Effector memory CD4-positive, alpha-beta T cell (primary cell): ENCODE results near the gene BUD31.
"Not testable (repeated sequence)": the region's sequence is repeated elsewhere in the genome, so short reads cannot be mapped to it uniquely, and the experiment has no call there.

ENCODE experiments used
- DNase-seq, 3 donors: peaks; one replicate each; pipeline ENCODE4 v3.0.0-alpha.2; 2020
- H3K27ac ChIP-seq: 2 replicates; pipeline ENCODE4 v1.7.0; 2013; ENCODE audit warnings: mild to moderate bottlenecking, low read length, moderate library complexity; ENCODE audit not compliant: insufficient read depth, poor library complexity, severe bottlenecking
- H3K27me3 ChIP-seq: replicated peaks from 2 replicates; pipeline ENCODE4 v1.7.0; 2013; ENCODE audit warnings: mild to moderate bottlenecking, low read length; ENCODE audit not compliant: insufficient read depth, control insufficient read depth, poor library complexity, severe bottlenecking
- H3K36me3 ChIP-seq: 2 replicates; pipeline ENCODE4 v1.7.0; 2013; ENCODE audit warnings: mild to moderate bottlenecking, low read length, moderate library complexity; ENCODE audit not compliant: control insufficient read depth, insufficient read depth
- H3K4me1 ChIP-seq: 2 replicates; pipeline ENCODE4 v1.7.0; 2013; ENCODE audit warnings: low read length, mild to moderate bottlenecking; ENCODE audit not compliant: control insufficient read depth, insufficient read depth, poor library complexity, severe bottlenecking
- H3K4me3 ChIP-seq: 2 replicates; pipeline ENCODE4 v1.7.0; 2013; ENCODE audit warnings: low read length, low read depth, mild to moderate bottlenecking; ENCODE audit not compliant: insufficient read depth, poor library complexity, severe bottlenecking
- H3K9me3 ChIP-seq: 2 replicates; pipeline ENCODE4 v1.7.0; 2013; ENCODE audit warnings: mild to moderate bottlenecking, low read length, moderate library complexity; ENCODE audit not compliant: control insufficient read depth

Gene BUD31

GRCh38 chr7:99431756-99432540 is 23.2 kb downstream of the BUD31 start:
- H3K4me3 ChIP-seq, H3K27ac ChIP-seq, H3K4me1 ChIP-seq, H3K9me3 ChIP-seq, H3K27me3 ChIP-seq, DNase-seq: not testable (repeated sequence)
- H3K36me3 ChIP-seq: peaks cover 40% of the 10 kb centered on the region

- no peak for DNase-seq
- no peaks in the 10 kb centered on the region for H3K9me3 ChIP-seq
- H3K4me1 ChIP-seq: no peaks in the 10 kb centered on the region
- no peak overlapping the region for H3K27ac ChIP-seq
- no peak overlapping the region for H3K4me3 ChIP-seq
- no peaks in the 10 kb centered on the region for H3K27me3 ChIP-seq
- H3K36me3 ChIP-seq: peaks cover 40% of the 10 kb centered on the region
Observed at GRCh38 chr7:99433158-99433557, 24.4 kb downstream of the BUD31 start.

GRCh38 chr7:99437946-99438572 is 29.3 kb downstream of the BUD31 start:
- no peaks in the 10 kb centered on the region for H3K9me3 ChIP-seq
- peaks cover 16% of the 10 kb centered on the region for H3K36me3 ChIP-seq
- H3K27me3 ChIP-seq: no peaks in the 10 kb centered on the region
- H3K27ac ChIP-seq: peak overlapping the region; percentile 65
- peaks cover 9% of the 10 kb centered on the region for H3K4me1 ChIP-seq
- peak overlapping the region; percentile 81 for H3K4me3 ChIP-seq
- DNase-seq: no peak

GRCh38 chr7:99438573-99439480 is 30.1 kb downstream of the BUD31 start, which contains the start of the genes CPSF4 and PTCD1:
Gene CPSF4 (plus strand): TSS chr7:99438943. CDS start chr7:99439083, 140 bp downstream.
Gene PTCD1 (minus strand): TSS chr7:99438798. CDS start chr7:99435242, 3,556 bp downstream.
- Histone ChIP-seq H3K9me3 (no peaks in the 10 kb centered on the region), H3K27me3 (no peaks in the 10 kb centered on the region), H3K4me1 (peaks cover 9% of the 10 kb centered on the region), H3K4me3 (peak within 1 kb of the TSS; percentile 81), H3K36me3 (peaks cover 10% of the 10 kb centered on the region), H3K27ac (peak within 1 kb of the TSS; percentile 65)
- DNase-seq: peak; percentile 73 to 76 (median 74)

- Histone ChIP-seq H3K9me3 (no peaks in the 10 kb centered on the region), H3K27me3 (no peaks in the 10 kb centered on the region), H3K27ac (peak overlapping the region; percentile 15), H3K36me3 (peaks cover 7% of the 10 kb centered on the region), H3K4me1 (peaks cover 9% of the 10 kb centered on the region), H3K4me3 (peak overlapping the region; percentile 81)
- DNase-seq: no peak
Observed at GRCh38 chr7:99440195-99440594, 31.4 kb downstream of the BUD31 start.

GRCh38 chr7:99446096-99446495 is 37.3 kb downstream of the BUD31 start:
- H3K4me1 ChIP-seq: no peaks in the 10 kb centered on the region
- H3K27me3 ChIP-seq: no peaks in the 10 kb centered on the region
- H3K27ac ChIP-seq: no peak overlapping the region
- peaks cover 36% of the 10 kb centered on the region for H3K36me3 ChIP-seq
- no peak for DNase-seq
- no peaks in the 10 kb centered on the region for H3K9me3 ChIP-seq
- H3K4me3 ChIP-seq: no peak overlapping the region

GRCh38 chr7:99447943-99448342 is 39.2 kb downstream of the BUD31 start:
- DNase-seq: no peak
- H3K4me3 ChIP-seq: no peak overlapping the region
- H3K27me3 ChIP-seq: no peaks in the 10 kb centered on the region
- H3K36me3 ChIP-seq: peaks cover 46% of the 10 kb centered on the region
- no peaks in the 10 kb centered on the region for H3K4me1 ChIP-seq
- no peak overlapping the region for H3K27ac ChIP-seq
- no peaks in the 10 kb centered on the region for H3K9me3 ChIP-seq

- no peak overlapping the region for H3K4me3 ChIP-seq
- H3K9me3 ChIP-seq: no peaks in the 10 kb centered on the region
- peaks cover 54% of the 10 kb centered on the region for H3K36me3 ChIP-seq
- DNase-seq: no peak
- H3K4me1 ChIP-seq: no peaks in the 10 kb centered on the region
- H3K27me3 ChIP-seq: no peaks in the 10 kb centered on the region
- no peak overlapping the region for H3K27ac ChIP-seq
Observed at GRCh38 chr7:99448855-99449254, 40.1 kb downstream of the BUD31 start.

- no peaks in the 10 kb centered on the region for H3K4me1 ChIP-seq
- no peak for DNase-seq
- peaks cover 59% of the 10 kb centered on the region for H3K36me3 ChIP-seq
- H3K27me3 ChIP-seq: no peaks in the 10 kb centered on the region
- H3K27ac ChIP-seq: no peak overlapping the region
- no peak overlapping the region for H3K4me3 ChIP-seq
- no peaks in the 10 kb centered on the region for H3K9me3 ChIP-seq
Observed at GRCh38 chr7:99449326-99449725, 40.6 kb downstream of the BUD31 start.
